NCI-H345 (cell line): ENCODE results near the gene PRCC.

Experiments used
- DNase-seq: peaks from one replicate; lab custom pipeline; 2025; lab: John Stamatoyannopoulos, UW

PRCC gene

GRCh38 chr1:156796340-156797097 is 29.2 kb downstream of the PRCC start:
- no peak for DNase-seq

- peak; percentile 35 for DNase-seq
Measured at GRCh38 chr1:156797212-156797871, 30.0 kb downstream of the PRCC start.

- no peak for DNase-seq
Measured at GRCh38 chr1:156801409-156802121, 34.2 kb downstream of the PRCC start.

GRCh38 chr1:156802421-156802935 is 35.1 kb downstream of the PRCC start:
- no peak for DNase-seq

- DNase-seq: no peak
Measured at GRCh38 chr1:156803086-156803851, 35.9 kb downstream of the PRCC start.

GRCh38 chr1:156804026-156804425 is 36.7 kb downstream of the PRCC start:
- no peak for DNase-seq

GRCh38 chr1:156804572-156805243 is 37.4 kb downstream of the PRCC start:
- no peak for DNase-seq

GRCh38 chr1:156805766-156806511 is 38.6 kb downstream of the PRCC start:
- DNase-seq: no peak

GRCh38 chr1:156806512-156807440 is 39.4 kb downstream of the PRCC start:
- DNase-seq: no peak

- no peak for DNase-seq
Measured at GRCh38 chr1:156807627-156808026, 40.3 kb downstream of the PRCC start.

- DNase-seq: no peak
Measured at GRCh38 chr1:156808186-156809030, 41.1 kb downstream of the PRCC start.

- no peak for DNase-seq
Measured at GRCh38 chr1:156809281-156809680, 41.9 kb downstream of the PRCC start.

- no peak for DNase-seq
Measured at GRCh38 chr1:156809711-156810366, 42.5 kb downstream of the PRCC start.

GRCh38 chr1:156811168-156811567 is 43.8 kb downstream of the PRCC start:
- no peak for DNase-seq

- no peak for DNase-seq
Measured at GRCh38 chr1:156812293-156812990, 45.1 kb downstream of the PRCC start.

GRCh38 chr1:156813298-156813697 is 46.0 kb downstream of the PRCC start:
- DNase-seq: no peak
